ENCODE data around the gene HSPA1L. TPM values are rescaled to one million over a fixed set of nuclear protein-coding genes. Genes with fewer than 3 reads are reported as not detected.
"Not testable (repeated sequence)": the region's sequence is repeated elsewhere in the genome, so short reads cannot be mapped to it uniquely, and the experiment has no call there.

Gene HSPA1L
- total RNA-seq, 2 donors from 2014 or later: 0.33 to 1.0 TPM

DNA sequence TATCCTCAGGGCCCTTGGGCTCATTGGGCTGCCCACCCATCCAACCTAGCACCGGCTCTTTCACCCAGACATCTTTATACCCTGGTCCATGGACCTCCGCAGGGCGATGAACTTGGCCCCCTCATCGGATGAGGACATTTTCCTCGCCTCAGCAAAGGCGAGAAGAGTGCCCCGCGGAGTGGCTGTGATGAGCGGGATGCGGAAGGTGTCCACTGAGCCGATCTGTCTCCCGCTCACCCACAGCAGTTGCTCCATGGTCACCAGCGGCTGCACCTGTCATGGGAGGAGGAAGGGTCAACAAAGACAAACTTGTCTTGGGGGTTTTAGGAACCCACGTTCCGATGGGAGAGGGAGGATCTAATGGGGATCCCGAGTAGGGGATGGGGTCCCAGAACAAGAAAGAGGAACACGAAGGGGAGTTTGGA lies 46.8 kb upstream of the HSPA1L start:
- ATAC-seq: no peak

DNA sequence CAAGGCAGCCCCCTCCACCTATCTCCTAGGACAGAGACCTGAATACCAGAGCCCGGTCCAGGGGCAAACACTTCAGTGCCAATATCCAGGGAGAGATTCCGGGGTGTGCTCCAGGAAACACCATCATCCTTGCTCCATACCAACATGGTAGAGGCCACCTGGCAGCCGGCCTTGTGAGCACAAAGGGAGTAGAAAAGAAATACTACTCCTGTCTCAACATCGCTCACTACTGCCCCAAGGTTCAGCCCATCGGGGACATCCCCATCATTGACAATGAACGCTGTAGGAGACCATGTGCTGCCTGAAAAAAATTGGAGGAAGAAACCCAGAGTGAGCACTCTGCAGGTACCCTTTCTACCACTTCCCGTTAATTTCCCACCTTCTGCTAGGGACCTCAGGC lies 46.1 kb upstream of the HSPA1L start:
- no peak overlapping the region for H3K4me3 ChIP-seq
- DNase-seq: no peak
- no peak for ATAC-seq
- peaks cover 19% of the 10 kb centered on the region for H3K4me1 ChIP-seq
- H3K27ac ChIP-seq: no peak overlapping the region
- TF ChIP-seq, protein P1, sequence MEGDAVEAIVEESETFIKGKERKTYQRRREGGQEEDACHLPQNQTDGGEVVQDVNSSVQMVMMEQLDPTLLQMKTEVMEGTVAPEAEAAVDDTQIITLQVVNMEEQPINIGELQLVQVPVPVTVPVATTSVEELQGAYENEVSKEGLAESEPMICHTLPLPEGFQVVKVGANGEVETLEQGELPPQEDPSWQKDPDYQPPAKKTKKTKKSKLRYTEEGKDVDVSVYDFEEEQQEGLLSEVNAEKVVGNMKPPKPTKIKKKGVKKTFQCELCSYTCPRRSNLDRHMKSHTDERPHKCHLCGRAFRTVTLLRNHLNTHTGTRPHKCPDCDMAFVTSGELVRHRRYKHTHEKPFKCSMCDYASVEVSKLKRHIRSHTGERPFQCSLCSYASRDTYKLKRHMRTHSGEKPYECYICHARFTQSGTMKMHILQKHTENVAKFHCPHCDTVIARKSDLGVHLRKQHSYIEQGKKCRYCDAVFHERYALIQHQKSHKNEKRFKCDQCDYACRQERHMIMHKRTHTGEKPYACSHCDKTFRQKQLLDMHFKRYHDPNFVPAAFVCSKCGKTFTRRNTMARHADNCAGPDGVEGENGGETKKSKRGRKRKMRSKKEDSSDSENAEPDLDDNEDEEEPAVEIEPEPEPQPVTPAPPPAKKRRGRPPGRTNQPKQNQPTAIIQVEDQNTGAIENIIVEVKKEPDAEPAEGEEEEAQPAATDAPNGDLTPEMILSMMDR (IDR thresholded peaks at IDR 0.05): no peak
- TF ChIP-seq POLR2A (IDR thresholded peaks at IDR 0.05): no peak
- H3K36me3 ChIP-seq (replicated peaks in 1 of 2; ENCODE audit: insufficient read depth in 1 of 2, low read depth in 2 of 2): peaks cover 11% of the 10 kb centered on the region in 2 donors
- intact Hi-C loops (cut with DNase I): no loop called here
- WGBS, 2 donors: 85 to 89% methylated on average over 7 of the region's 7 CpGs
- no peaks in the 10 kb centered on the region for H3K27me3 ChIP-seq
- H3K9me3 ChIP-seq: no peaks in the 10 kb centered on the region

More for the DNA sequence above, 46.8 kb upstream of the HSPA1L start:
- Histone ChIP-seq H3K27me3 (no peaks in the 10 kb centered on the region), H3K4me1 (peaks cover 19% of the 10 kb centered on the region), H3K27ac (peak overlapping the region in 2 of 4 donors; percentile 65 to 90), H3K36me3 (replicated peaks in 1 of 2; ENCODE audit: insufficient read depth in 1 of 2, low read depth in 2 of 2) (peaks cover 11% of the 10 kb centered on the region in 2 donors), H3K4me3 (peak overlapping the region; percentile 60 to 88), H3K9me3 (no peaks in the 10 kb centered on the region)
- WGBS, 2 donors: 27 to 39% methylated on average over 8 to 17 of the region's 17 CpGs
- DNase-seq: no peak
- TF ChIP-seq, protein P1 (IDR thresholded peaks at IDR 0.05): no peak
- TF ChIP-seq POLR2A (IDR thresholded peaks at IDR 0.05): no peak
- intact Hi-C loops (cut with DNase I): no loop called here

DNA sequence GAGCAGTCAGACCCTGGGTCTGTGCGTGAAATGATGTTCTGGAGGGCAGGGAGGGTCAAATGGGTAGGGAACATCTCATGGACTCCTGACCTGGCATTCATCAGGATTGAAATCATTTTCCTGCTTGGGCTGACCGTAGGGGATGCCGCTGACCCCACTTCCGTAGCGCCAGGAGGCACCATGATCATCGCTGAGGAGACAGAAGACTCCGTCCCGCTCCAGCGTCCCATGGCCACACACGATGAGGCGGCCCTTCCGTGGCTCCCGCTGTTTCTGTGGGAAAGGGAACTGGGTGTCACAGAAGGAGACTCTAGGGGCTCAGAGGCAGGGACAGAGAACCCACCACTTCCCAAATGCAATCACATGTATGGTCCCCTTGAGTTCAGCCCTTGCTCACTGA lies 45.3 kb upstream of the HSPA1L start:
- Histone ChIP-seq H3K4me1 (peaks cover 19% of the 10 kb centered on the region), H3K4me3 (no peak overlapping the region), H3K36me3 (replicated peaks in 1 of 2; ENCODE audit: insufficient read depth in 1 of 2, low read depth in 2 of 2) (peaks cover 11% of the 10 kb centered on the region in 2 donors), H3K9me3 (no peaks in the 10 kb centered on the region), H3K27ac (no peak overlapping the region), H3K27me3 (no peaks in the 10 kb centered on the region)
- intact Hi-C loops (cut with DNase I): no loop called here
- no peak for DNase-seq
- no peak for ATAC-seq
- 94 to 100% methylated on average over 1 to 12 of the region's 13 CpGs for WGBS, 2 donors
- no peak for TF ChIP-seq POLR2A (IDR thresholded peaks at IDR 0.05)
- TF ChIP-seq, protein P1 (IDR thresholded peaks at IDR 0.05): no peak

DNA sequence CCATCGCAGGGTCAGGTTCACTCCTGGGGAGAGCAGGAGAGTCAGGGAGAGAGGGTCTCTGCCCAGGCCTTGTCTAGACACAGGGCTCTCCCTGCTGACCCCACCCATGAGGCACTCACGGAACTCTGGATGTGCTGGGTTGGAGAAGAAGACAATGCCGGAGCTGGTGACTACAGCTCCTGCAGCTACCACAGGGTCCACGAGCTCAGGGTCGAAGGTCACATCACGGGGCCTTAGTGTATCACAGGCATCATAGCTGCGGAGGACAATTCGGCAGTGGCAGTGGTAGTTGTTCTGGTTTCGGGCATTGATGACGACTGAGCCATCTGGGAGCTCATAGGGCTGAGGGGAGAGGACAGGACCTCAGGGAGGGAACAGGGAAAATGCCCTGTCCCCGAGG lies 44.8 kb upstream of the HSPA1L start:
- peaks cover 11% of the 10 kb centered on the region in 2 donors for H3K36me3 ChIP-seq (replicated peaks in 1 of 2; ENCODE audit: insufficient read depth in 1 of 2, low read depth in 2 of 2)
- H3K4me1 ChIP-seq: peaks cover 19% of the 10 kb centered on the region
- H3K27me3 ChIP-seq: no peaks in the 10 kb centered on the region
- WGBS, 2 donors: 88 to 93% methylated on average over 9 to 11 of the region's 11 CpGs
- TF ChIP-seq, protein P1 (IDR thresholded peaks at IDR 0.05): no peak
- no peak for TF ChIP-seq POLR2A (IDR thresholded peaks at IDR 0.05)
- ATAC-seq (no peak), DNase-seq (no peak)
- H3K9me3 ChIP-seq: no peaks in the 10 kb centered on the region
- H3K4me3 ChIP-seq: no peak overlapping the region
- intact Hi-C loops (cut with DNase I): no loop called here
- no peak overlapping the region for H3K27ac ChIP-seq

DNA sequence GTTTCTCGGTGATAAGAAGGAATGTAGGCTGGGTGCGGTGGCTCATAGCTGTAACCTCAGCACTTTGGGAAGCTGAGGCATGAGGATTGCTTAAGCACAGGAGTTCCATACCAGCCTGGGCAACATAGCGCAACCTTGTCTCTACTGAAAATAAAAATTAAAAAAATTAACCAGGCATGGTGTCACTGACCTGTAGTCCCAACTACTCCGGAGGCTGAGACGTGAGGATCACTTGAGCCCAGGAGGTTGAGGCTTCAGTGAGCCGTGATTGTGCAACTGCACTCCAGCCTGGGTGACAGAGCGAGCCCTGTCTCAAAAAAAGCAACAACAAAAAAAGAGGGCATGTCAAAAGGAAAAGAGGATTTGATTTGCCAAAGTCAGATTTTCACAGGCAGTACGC lies 43.6 kb upstream of the HSPA1L start:
- H3K27me3 ChIP-seq: no peaks in the 10 kb centered on the region
- H3K4me1 ChIP-seq: peaks cover 14% of the 10 kb centered on the region
- H3K9me3 ChIP-seq: no peaks in the 10 kb centered on the region
- 84 to 85% methylated on average over 8 of the region's 8 CpGs for WGBS, 2 donors
- no peak overlapping the region for H3K27ac ChIP-seq
- peaks cover 11% of the 10 kb centered on the region in 2 donors for H3K36me3 ChIP-seq (replicated peaks in 1 of 2; ENCODE audit: insufficient read depth in 1 of 2, low read depth in 2 of 2)
- intact Hi-C loops (cut with DNase I): no loop called here
- ATAC-seq (no peak), DNase-seq (no peak)
- no peak for TF ChIP-seq POLR2A (IDR thresholded peaks at IDR 0.05)
- TF ChIP-seq, protein P1 (IDR thresholded peaks at IDR 0.05): no peak
- no peak overlapping the region for H3K4me3 ChIP-seq

DNA sequence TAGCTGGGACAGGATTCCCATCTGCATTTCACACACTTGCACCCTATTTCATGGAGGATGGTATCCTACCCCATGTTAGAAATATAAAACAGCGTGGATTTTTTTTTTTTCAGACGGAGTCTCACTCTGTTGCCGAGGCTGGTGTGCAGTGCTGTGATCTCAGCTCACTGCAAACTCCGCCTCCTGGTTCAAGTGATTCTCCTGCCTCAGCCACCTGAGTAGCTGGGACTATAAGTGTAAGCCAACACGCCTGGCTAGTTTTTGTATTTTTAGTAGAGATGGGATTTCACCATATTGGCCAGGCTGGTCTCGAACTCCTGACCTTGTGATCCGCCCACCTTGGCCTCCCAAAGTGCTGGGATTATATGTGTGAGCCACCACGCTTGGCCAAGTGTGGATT lies 42.7 kb upstream of the HSPA1L start:
- peaks cover 11% of the 10 kb centered on the region in 2 donors for H3K36me3 ChIP-seq (replicated peaks in 1 of 2; ENCODE audit: insufficient read depth in 1 of 2, low read depth in 2 of 2)
- 88 to 93% methylated on average over 5 to 8 of the region's 8 CpGs for WGBS, 2 donors
- H3K27ac ChIP-seq; H3K27me3 ChIP-seq; DNase-seq; intact Hi-C loops (cut with DNase I); ATAC-seq; H3K4me1 ChIP-seq; H3K4me3 ChIP-seq; H3K9me3 ChIP-seq: not testable (repeated sequence)

DNA sequence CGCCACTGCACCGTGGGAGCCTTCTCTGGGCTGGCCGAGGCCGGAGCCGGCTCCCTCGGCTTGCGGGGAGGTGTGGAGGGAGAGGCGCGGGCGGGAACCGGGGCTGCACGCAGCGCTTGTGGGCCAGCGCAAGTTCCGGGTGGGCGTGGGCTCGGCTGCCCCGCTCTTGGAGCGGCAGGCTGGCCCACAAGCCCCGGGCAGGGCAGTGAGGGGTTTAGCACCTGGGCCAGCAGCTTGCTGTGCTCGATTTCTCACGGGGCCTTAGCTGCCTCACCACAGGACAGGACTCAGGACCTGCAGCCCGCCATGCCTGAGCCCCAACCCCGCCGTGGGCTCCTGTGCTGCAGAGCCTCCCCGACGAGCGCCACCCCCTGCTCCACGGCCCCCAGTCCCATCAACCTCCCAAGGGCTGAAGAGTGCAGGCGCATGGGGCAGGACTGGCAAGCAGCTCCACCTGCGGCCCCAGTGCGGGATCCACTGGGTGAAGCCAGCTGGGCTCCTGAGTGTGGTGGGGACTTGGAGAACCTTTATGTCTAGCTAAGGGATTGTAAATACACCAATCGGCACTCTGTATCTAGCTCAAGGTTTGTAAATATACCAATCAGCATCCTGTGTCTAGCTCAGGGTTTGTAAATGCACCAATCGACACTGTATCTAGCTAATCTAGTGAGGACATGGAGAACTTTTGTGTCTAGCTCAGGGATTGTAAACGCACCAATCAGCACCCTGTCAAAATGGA lies 37.1 kb upstream of the HSPA1L start:
- DNase-seq; intact Hi-C loops (cut with DNase I); ATAC-seq: not testable (repeated sequence)

More for the DNA sequence above, 37.1 kb upstream of the HSPA1L start:
- not testable (repeated sequence) for H3K36me3 ChIP-seq (replicated peaks in 1 of 2; ENCODE audit: insufficient read depth in 1 of 2, low read depth in 2 of 2); H3K27ac ChIP-seq; H3K4me1 ChIP-seq; H3K9me3 ChIP-seq; H3K27me3 ChIP-seq; H3K4me3 ChIP-seq
- 79 to 95% methylated on average over 8 to 25 of the region's 35 CpGs for WGBS, 2 donors

Data from body of pancreas (tissue), 4 donors.